ENCODE data around the gene GTPBP4.

The GTPBP4 gene

GRCh38 chr10:1048349-1048731 is 60.1 kb downstream of the GTPBP4 start:
- no peak for TF ChIP-seq CTCF (IDR thresholded peaks at IDR 0.05)

GRCh38 chr10:1048732-1049424 is 60.6 kb downstream of the GTPBP4 start, which contains the start of gene IDI1:
Gene IDI1 (minus strand): TSS chr10:1049119. CDS start chr10:1049003, 116 bp downstream.
- TF ChIP-seq CTCF (IDR thresholded peaks at IDR 0.05): no peak

DNA sequence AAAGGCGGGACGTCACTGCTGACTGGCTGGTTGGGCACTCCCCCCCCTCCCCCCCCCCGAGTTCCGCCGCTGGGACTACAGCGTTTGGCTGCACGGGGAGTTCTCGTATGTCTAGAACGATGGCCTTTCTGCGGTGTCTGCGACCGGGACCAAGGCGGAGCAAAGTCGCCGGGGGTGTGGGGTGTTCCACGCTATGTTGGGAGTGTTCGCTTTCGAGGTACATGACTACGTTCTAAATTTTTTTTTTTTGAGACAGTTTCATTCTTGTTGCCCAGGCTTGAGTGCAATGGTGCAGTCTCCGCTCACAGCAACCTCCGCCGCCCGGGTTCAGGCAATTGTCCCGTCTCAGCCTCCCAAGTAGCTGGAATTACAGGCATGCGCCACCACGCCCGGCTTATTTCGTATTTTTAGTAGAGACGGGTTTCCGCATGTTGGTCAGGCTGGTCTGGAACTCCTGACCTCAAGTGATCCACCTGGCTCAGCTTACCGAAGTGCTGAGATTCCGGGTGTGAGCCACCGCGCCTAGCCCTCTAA is 61.3 kb downstream of the GTPBP4 start:
- TF ChIP-seq CTCF (IDR thresholded peaks at IDR 0.05): no peak

GRCh38 chr10:1050145-1050544 is 61.9 kb downstream of the GTPBP4 start:
- TF ChIP-seq CTCF (IDR thresholded peaks at IDR 0.05): no peak

GRCh38 chr10:1050554-1050953 is 62.3 kb downstream of the GTPBP4 start:
- no peak for TF ChIP-seq CTCF (IDR thresholded peaks at IDR 0.05)

GRCh38 chr10:1054684-1055083 is 66.5 kb downstream of the GTPBP4 start:
- TF ChIP-seq CTCF (IDR thresholded peaks at IDR 0.05): no peak

- no peak for TF ChIP-seq CTCF (IDR thresholded peaks at IDR 0.05)
Measured at GRCh38 chr10:1056326-1057105, 68.3 kb downstream of the GTPBP4 start, which contains the start of gene WDR37. Gene WDR37 (plus strand): TSS chr10:1056385. CDS start chr10:1072156, 15,771 bp downstream.
